GM23338 (cell line): Measurements from ENCODE around the gene JARID2. TPM values are rescaled to one million over a fixed set of nuclear protein-coding genes. Genes with fewer than 3 reads are reported as not detected.

Experiments
- ATAC-seq: fragments of 200-7000 bp; cut with Tn5 transposase; 3 replicates; pipeline ENCODE4 v1.9.1; 2020
- DNase-seq: peaks from one replicate; pipeline ENCODE4 v3.0.0-alpha.2; 2015; ENCODE audit warnings: low spot score
- H2AFZ ChIP-seq: fragments of 200-600 bp; sonication (generic); 2 replicates; pipeline ENCODE4 v1.8.0; 2016; ENCODE audit warnings: antibody characterized with exemption, mild to moderate bottlenecking, moderate library complexity
- H3F3A ChIP-seq: fragments of 200-600 bp; sonication (generic); replicated peaks from 2 replicates; pipeline ENCODE4 v1.8.0; 2017; ENCODE audit warnings: antibody characterized with exemption, mixed run types, low read depth
- H3K27ac ChIP-seq: fragments of 200-600 bp; sonication (generic); 2 replicates; pipeline ENCODE4 v1.6.1; 2016; ENCODE audit warnings: low read depth
- H3K27me3 ChIP-seq: fragments of 200-600 bp; sonication (generic); 2 replicates; pipeline ENCODE4 v1.8.0; 2016; ENCODE audit warnings: mild to moderate bottlenecking, mixed run types, moderate library complexity; ENCODE audit not compliant: insufficient read depth
- H3K36me3 ChIP-seq: fragments of 200-600 bp; sonication (generic); 2 replicates; pipeline ENCODE4 v1.8.0; 2016; ENCODE audit warnings: mild to moderate bottlenecking; ENCODE audit not compliant: insufficient read depth
- H3K4me1 ChIP-seq: fragments of 200-600 bp; sonication (generic); 2 replicates; pipeline ENCODE4 v1.8.0; 2016; ENCODE audit warnings: mild to moderate bottlenecking, moderate library complexity; ENCODE audit not compliant: insufficient read depth
- H3K4me2 ChIP-seq: fragments of 200-600 bp; sonication (generic); 2 replicates; pipeline ENCODE4 v1.7.1; 2017; ENCODE audit warnings: mixed run types
- H3K4me3 ChIP-seq: fragments of 200-600 bp; sonication (generic); 2 replicates; pipeline ENCODE4 v1.6.1; 2016; ENCODE audit warnings: mixed run types
- H3K79me2 ChIP-seq: fragments of 200-600 bp; sonication (generic); replicated peaks from 2 replicates; pipeline ENCODE4 v1.8.0; 2017; ENCODE audit warnings: mild to moderate bottlenecking; ENCODE audit not compliant: insufficient read depth
- H3K9me2 ChIP-seq: fragments of 200-600 bp; sonication (generic); 2 replicates; pipeline ENCODE4 v1.8.0; 2017; ENCODE audit not compliant: insufficient read depth
- H4K20me1 ChIP-seq: fragments of 200-600 bp; sonication (generic); replicated peaks from 2 replicates; pipeline ENCODE4 v1.8.0; 2017; ENCODE audit warnings: mild to moderate bottlenecking; ENCODE audit not compliant: insufficient read depth
- H3K27ac Mint-ChIP-seq: 2 replicates; pipeline ENCODE4 v1.8.0; 2020; ENCODE audit warnings: inconsistent platforms, mild to moderate bottlenecking, moderate library complexity, mixed read lengths
- H3K27me3 Mint-ChIP-seq: 3 replicates; pipeline ENCODE4 v1.8.0; 2022; ENCODE audit warnings: low read depth, mild to moderate bottlenecking, moderate library complexity, mixed read lengths, inconsistent platforms; ENCODE audit not compliant: insufficient read depth, poor library complexity
- H3K36me3 Mint-ChIP-seq: 3 replicates; pipeline ENCODE4 v1.8.0; 2021; ENCODE audit warnings: low read depth, mild to moderate bottlenecking, inconsistent platforms, moderate library complexity, mixed read lengths
- H3K4me1 Mint-ChIP-seq: 3 replicates; pipeline ENCODE4 v1.8.0; 2020; ENCODE audit warnings: mild to moderate bottlenecking, inconsistent platforms, mixed read lengths
- H3K4me3 Mint-ChIP-seq: 3 replicates; pipeline ENCODE4 v1.8.0; 2021; ENCODE audit warnings: moderate library complexity, mild to moderate bottlenecking, inconsistent platforms, mixed read lengths
- H3K9me3 Mint-ChIP-seq: 3 replicates; pipeline ENCODE4 v1.8.0; 2020; ENCODE audit warnings: moderate library complexity, mild to moderate bottlenecking, inconsistent platforms, mixed read lengths
- CREB1 ChIP-seq: fragments of 250-450 bp; sonication (Bioruptor Pico); IDR thresholded peaks from 2 replicates; pipeline ENCODE4 v1.5.0; 2020; ENCODE audit warnings: low read depth, mild to moderate bottlenecking, moderate library complexity
- CTCF ChIP-seq, 2 experiments: fragments of 200-600 bp in 1 of 2; sonication (generic) in 1 of 2; conservative IDR thresholded peaks; 2 replicates each; pipeline versions ENCODE4 v1.5.1 to v1.6.1; 2016 to 2017; ENCODE audit warnings: antibody characterized with exemption in 2 of 2, low read depth in 2 of 2, mild to moderate bottlenecking in 2 of 2, moderate library complexity in 1 of 2
- ETS1 ChIP-seq: IDR thresholded peaks from 2 replicates; pipeline ENCODE4 v1.6.1; 2016; ENCODE audit warnings: antibody characterized with exemption
- EZH2 ChIP-seq: fragments of 200-600 bp; sonication (generic); IDR thresholded peaks from one replicate; pipeline ENCODE4 v1.8.0; 2017; ENCODE audit warnings: antibody characterized with exemption, mild to moderate bottlenecking, low read depth; ENCODE audit not compliant: unreplicated experiment
- EZH2phosphoT487 ChIP-seq: fragments of 200-600 bp; sonication (generic); IDR thresholded peaks from one replicate; pipeline ENCODE4 v1.8.1; 2018; ENCODE audit warnings: antibody characterized with exemption; ENCODE audit not compliant: unreplicated experiment
- JUNB ChIP-seq: IDR thresholded peaks from one replicate; pipeline ENCODE4 v1.6.1; 2016; ENCODE audit warnings: antibody characterized with exemption; ENCODE audit not compliant: unreplicated experiment
- NANOG ChIP-seq: IDR thresholded peaks from 2 replicates; pipeline ENCODE4 v1.6.1; 2016; ENCODE audit warnings: antibody characterized with exemption, borderline replicate concordance
- POLR2AphosphoS5 ChIP-seq: IDR thresholded peaks from 2 replicates; pipeline ENCODE4 v1.6.1; 2016; ENCODE audit warnings: antibody characterized with exemption, low read depth
- REST ChIP-seq: IDR thresholded peaks from one replicate; pipeline ENCODE4 v1.6.1; 2018; ENCODE audit warnings: antibody characterized with exemption; ENCODE audit not compliant: unreplicated experiment
- STAT1 ChIP-seq: IDR thresholded peaks from one replicate; pipeline ENCODE4 v1.6.1; 2016; ENCODE audit warnings: antibody characterized with exemption; ENCODE audit not compliant: unreplicated experiment
- ZNF114 ChIP-seq: fragments of 250-450 bp; sonication (Bioruptor Pico); IDR thresholded peaks from 2 replicates; pipeline ENCODE4 v1.5.0; 2020; ENCODE audit warnings: mild to moderate bottlenecking, moderate library complexity
- ZNF331 ChIP-seq: fragments of 250-450 bp; sonication (Bioruptor Pico); IDR thresholded peaks from 2 replicates; pipeline ENCODE4 v1.5.0; 2020; ENCODE audit warnings: low read depth, mild to moderate bottlenecking, moderate library complexity
- ZNF462 ChIP-seq: fragments of 250-450 bp; sonication (Bioruptor Pico); IDR thresholded peaks from 2 replicates; pipeline ENCODE4 v1.5.0; 2020; ENCODE audit warnings: mild to moderate bottlenecking, moderate library complexity
- polyA plus RNA-seq: library from polyadenylated mRNA; unstranded; fragments of >200 nt; fragmentation: Nextera tagmentation; extraction: Ambion mirVana; gene quantifications from 2 replicates; pipeline ENCODE4 v1.2.1, GENCODE V29; 2016
- total RNA-seq: library from RNA; depleted of rRNA; stranded (reverse); fragments of >200 nt; shearing (Covaris generic); gene quantifications from 2 replicates; pipeline ENCODE4 v1.2.3, GENCODE V29; 2014

Gene JARID2
- total and polyA plus RNA-seq, 2 experiments from 2014 or later: 92.8 to 196 TPM

GRCh38 chr6:15491986-15492269, 246.1 kb downstream of the JARID2 start:
- Histone ChIP-seq H3K9me2 (no peaks in the 10 kb centered on the region), H3K27me3 (no peaks in the 10 kb centered on the region)

More at GRCh38 chr6:15491986-15492269, 246.1 kb downstream of the JARID2 start:
- Histone ChIP-seq H3F3A (peaks cover 39% of the 10 kb centered on the region), H2AFZ (no peak overlapping the region), H3K4me2 (peak overlapping the region; percentile 87), H3K4me3 (no peak overlapping the region), H3K36me3 (peaks cover 39% of the 10 kb centered on the region), H3K79me2 (peaks cover 96% of the 10 kb centered on the region), H3K27ac (no peak overlapping the region), H4K20me1 (peaks cover 84% of the 10 kb centered on the region), H3K4me1 (peaks cover 58% of the 10 kb centered on the region)
- H3K27me3 Mint-ChIP-seq: peaks cover 46% of the 10 kb centered on the region
- H3K4me1 Mint-ChIP-seq: peaks cover 82% of the 10 kb centered on the region
- no peak for TF ChIP-seq ZNF331 (CRISPR knock-in tag)
- TF ChIP-seq REST: no peak
- no peak for TF ChIP-seq ETS1
- no peak for TF ChIP-seq POLR2AphosphoS5
- TF ChIP-seq NANOG: no peak
- TF ChIP-seq CREB1 (CRISPR knock-in tag): no peak
- no peak for TF ChIP-seq EZH2
- no peak for TF ChIP-seq ZNF114 (CRISPR knock-in tag)
- TF ChIP-seq JUNB: no peak
- no peak for TF ChIP-seq EZH2phosphoT487
- TF ChIP-seq ZNF462 (CRISPR knock-in tag): no peak
- TF ChIP-seq CTCF (conservative IDR thresholded peaks at IDR 0.05; ENCODE audit: low read depth in 2 of 2): no peak
- no peak for TF ChIP-seq STAT1
- H3K36me3 Mint-ChIP-seq: peaks cover 73% of the 10 kb centered on the region
- H3K4me3 Mint-ChIP-seq: 0 out of 3 replicates have a peak overlapping the region, but pooled peaks have one; percentile 5
- ATAC-seq (no peak), DNase-seq (no peak)
- no peak overlapping the region; the same call in 1 of the 2 replicates for H3K27ac Mint-ChIP-seq
- H3K9me3 Mint-ChIP-seq: no peaks in the 10 kb centered on the region; the same call in 2 of the 3 replicates
